ENCODE results near the gene RHOG. TPM values are rescaled to one million over a fixed set of nuclear protein-coding genes. Genes with fewer than 3 reads are reported as not detected.

RHOG gene
- total RNA-seq, 1 donor from 2014 or later, result 30.3 TPM

GRCh38 chr11:3810446-3810845 is 30.3 kb downstream of the RHOG start:
- Histone ChIP-seq H3K36me3 (ENCODE audit: control insufficient read depth, insufficient read depth, low read length) (no peaks in the 10 kb centered on the region), H3K4me3 (ENCODE audit: low read depth, low read length) (no peak overlapping the region), H3K27me3 (ENCODE audit: control insufficient read depth, insufficient read depth, low read length) (no peaks in the 10 kb centered on the region)
- TF ChIP-seq CTCF (IDR thresholded peaks at IDR 0.05; ENCODE audit: insufficient read depth, low read length, poor library complexity, severe bottlenecking), result no peak
- DNase-seq (ENCODE audit: low read depth), result no peak

- no peak for DNase-seq (ENCODE audit: low read depth)
- no peaks in the 10 kb centered on the region for H3K27me3 ChIP-seq (ENCODE audit: control insufficient read depth, insufficient read depth, low read length)
- H3K36me3 ChIP-seq (ENCODE audit: control insufficient read depth, insufficient read depth, low read length), result no peaks in the 10 kb centered on the region
- no peak overlapping the region for H3K4me3 ChIP-seq (ENCODE audit: low read depth, low read length)
- no peak for TF ChIP-seq CTCF (IDR thresholded peaks at IDR 0.05; ENCODE audit: insufficient read depth, low read length, poor library complexity, severe bottlenecking)
Measured at GRCh38 chr11:3809624-3809928, 31.2 kb downstream of the RHOG start.

- Histone ChIP-seq H3K36me3 (ENCODE audit: control insufficient read depth, insufficient read depth, low read length) (no peaks in the 10 kb centered on the region), H3K27me3 (ENCODE audit: control insufficient read depth, insufficient read depth, low read length) (no peaks in the 10 kb centered on the region), H3K4me3 (ENCODE audit: low read depth, low read length) (peak overlapping the region; percentile 65)
- DNase-seq (ENCODE audit: low read depth), result no peak
- TF ChIP-seq CTCF (IDR thresholded peaks at IDR 0.05; ENCODE audit: insufficient read depth, low read length, poor library complexity, severe bottlenecking), result peak; percentile 50
Measured at GRCh38 chr11:3808861-3809623, 31.7 kb downstream of the RHOG start.

GRCh38 chr11:3807909-3808860 is 32.6 kb downstream of the RHOG start, which contains the start of gene PGAP2:
PGAP2 (plus strand) TSS chr11:3808560; CDS start chr11:3811260, 2,700 bp downstream.
- Histone ChIP-seq H3K36me3 (ENCODE audit: control insufficient read depth, insufficient read depth, low read length) (no peaks in the 10 kb centered on the region), H3K4me3 (ENCODE audit: low read depth, low read length) (peak within 1 kb of the TSS; percentile 65), H3K27me3 (ENCODE audit: control insufficient read depth, insufficient read depth, low read length) (no peaks in the 10 kb centered on the region)
- DNase-seq (ENCODE audit: low read depth), result no peak
- peak; percentile 82 for TF ChIP-seq CTCF (IDR thresholded peaks at IDR 0.05; ENCODE audit: insufficient read depth, low read length, poor library complexity, severe bottlenecking)

- Histone ChIP-seq H3K27me3 (ENCODE audit: control insufficient read depth, insufficient read depth, low read length) (no peaks in the 10 kb centered on the region), H3K36me3 (ENCODE audit: control insufficient read depth, insufficient read depth, low read length) (no peaks in the 10 kb centered on the region), H3K4me3 (ENCODE audit: low read depth, low read length) (no peak overlapping the region)
- DNase-seq (ENCODE audit: low read depth), result peak; percentile 64
- no peak for TF ChIP-seq CTCF (IDR thresholded peaks at IDR 0.05; ENCODE audit: insufficient read depth, low read length, poor library complexity, severe bottlenecking)
Measured at GRCh38 chr11:3803726-3804495, 36.8 kb downstream of the RHOG start.
